HG02678 (cell line): Measurements from ENCODE around the gene SEC24B.
A peak's percentile ranks its signal among the peaks of the same experiment; 100 is the strongest.
"Not testable (repeated sequence)": the region's sequence is repeated elsewhere in the genome, so short reads cannot be mapped to it uniquely, and the experiment has no call there.

Source experiments
- ATAC-seq: cut with Tn5 transposase; IDR thresholded peaks from one replicate; pipeline ENCODE4 v1.9.1; 2021; ENCODE audit warnings: mild to moderate bottlenecking, moderate library complexity; ENCODE audit not compliant: unreplicated experiment

Gene SEC24B

GRCh38 chr4:109432203-109432602, 1.4 kb upstream of the SEC24B start:
- no peak for ATAC-seq

- ATAC-seq = no peak
Measured at GRCh38 chr4:109432696-109433095, 919 bp upstream of the SEC24B start.

GRCh38 chr4:109434007-109434971, 674 bp downstream of the SEC24B start:
- ATAC-seq = peak; percentile 48

GRCh38 chr4:109435635-109436034, 2.0 kb downstream of the SEC24B start:
- ATAC-seq = no peak

- no peak for ATAC-seq
Measured at GRCh38 chr4:109436504-109436903, 2.9 kb downstream of the SEC24B start.

- ATAC-seq = no peak
Measured at GRCh38 chr4:109440948-109441347, 7.3 kb downstream of the SEC24B start.

GRCh38 chr4:109441862-109442458, 8.3 kb downstream of the SEC24B start:
- no peak for ATAC-seq

GRCh38 chr4:109444182-109444844, 10.7 kb downstream of the SEC24B start:
- ATAC-seq = peak; percentile 69

- ATAC-seq = no peak
Measured at GRCh38 chr4:109447278-109447677, 13.7 kb downstream of the SEC24B start.

- no peak for ATAC-seq
Measured at GRCh38 chr4:109451544-109452273, 18.1 kb downstream of the SEC24B start.

- ATAC-seq = not testable (repeated sequence)
Measured at GRCh38 chr4:109453110-109453509, 19.5 kb downstream of the SEC24B start.

GRCh38 chr4:109462297-109462696, 28.7 kb downstream of the SEC24B start:
- peak; percentile 86 for ATAC-seq

GRCh38 chr4:109462802-109463201, 29.2 kb downstream of the SEC24B start:
- ATAC-seq = no peak

GRCh38 chr4:109465069-109465468, 31.5 kb downstream of the SEC24B start:
- no peak for ATAC-seq

GRCh38 chr4:109469915-109470314, 36.3 kb downstream of the SEC24B start:
- ATAC-seq = no peak

- ATAC-seq = no peak
Measured at GRCh38 chr4:109472343-109472761, 38.7 kb downstream of the SEC24B start.

- no peak for ATAC-seq
Measured at GRCh38 chr4:109473824-109474223, 40.2 kb downstream of the SEC24B start.

GRCh38 chr4:109486007-109486406, 52.4 kb downstream of the SEC24B start:
- ATAC-seq = no peak

GRCh38 chr4:109494563-109494962, 60.9 kb downstream of the SEC24B start:
- ATAC-seq = no peak

GRCh38 chr4:109495514-109495913, 61.9 kb downstream of the SEC24B start:
- no peak for ATAC-seq

GRCh38 chr4:109496875-109497274, 63.3 kb downstream of the SEC24B start:
- no peak for ATAC-seq
